Measurements from ENCODE around the gene ME1. TPM values are rescaled to one million over a fixed set of nuclear protein-coding genes. Genes with fewer than 3 reads are reported as not detected.
A peak's percentile ranks its signal among the peaks of the same experiment; 100 is the strongest.
"Not testable (repeated sequence)": the region's sequence is repeated elsewhere in the genome, so short reads cannot be mapped to it uniquely, and the experiment has no call there.

Gene ME1
- total RNA-seq, 8 experiments from 2014 or later, result 1.8 to 21.5 (median 8.6) TPM

DNA sequence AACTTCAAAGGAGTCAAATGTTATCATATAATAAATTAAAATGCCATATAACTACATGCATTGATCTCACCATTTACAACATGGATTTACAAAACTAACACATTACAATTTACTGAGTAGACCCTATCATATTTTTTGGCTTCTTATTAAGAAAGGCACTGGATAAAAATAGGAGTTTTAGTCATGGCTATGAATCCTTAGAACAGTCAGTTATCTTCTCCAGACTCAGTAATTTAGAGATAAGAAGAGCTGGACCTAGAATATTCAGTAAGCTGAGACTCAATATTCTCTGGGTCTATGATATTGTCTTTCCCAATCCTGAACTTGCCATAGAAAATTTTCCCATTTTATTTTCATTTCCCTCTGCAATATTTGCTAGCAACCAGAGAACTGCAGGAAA, 62.3 kb downstream of the ME1 start:
- no peak overlapping the region for H3K4me3 ChIP-seq
- in situ Hi-C loops (cut with MboI; ENCODE audit: low pct_unique_long_range_greater_than_20kb in 2 of 9, low sequenced_read_pairs in 9 of 9, unreplicated experiment in 9 of 9), result no loop called here
- no peak for ATAC-seq (replicated peaks in 6 of 8)

DNA sequence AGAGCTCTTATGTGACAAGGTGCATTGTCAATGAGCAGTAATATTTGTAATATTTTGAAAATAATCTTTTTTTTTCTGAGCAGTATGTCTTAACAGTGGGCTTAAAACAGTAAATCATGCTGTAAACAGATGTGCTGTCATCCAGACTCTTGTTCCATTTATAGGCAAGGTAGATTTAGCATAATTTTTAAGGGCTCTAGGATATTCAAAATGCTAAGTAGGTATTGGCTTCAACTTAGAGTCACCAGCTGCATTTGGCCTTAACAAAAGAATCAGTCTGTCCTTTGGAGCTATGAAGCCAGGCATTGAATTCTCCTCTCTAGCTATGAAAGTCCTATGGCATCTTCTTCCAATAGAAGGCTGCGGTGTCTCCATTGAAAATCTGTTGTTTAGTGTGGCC, 63.7 kb downstream of the ME1 start:
- in situ Hi-C loops (cut with MboI; ENCODE audit: low pct_unique_long_range_greater_than_20kb in 2 of 9, low sequenced_read_pairs in 9 of 9, unreplicated experiment in 9 of 9), result no loop called here
- Histone ChIP-seq H3K27ac (no peak overlapping the region), H3K4me1 (replicated peaks in 1 of 2) (no peaks in the 10 kb centered on the region), H3K4me3 (no peak overlapping the region)
- ATAC-seq (replicated peaks in 6 of 8), result peak in 3 of 8 experiments; percentile 80 to 91 (median 84)
- 44 to 100% (median 100%) methylated on average over 1 of the region's 1 CpG; no CpG with 5 or more reads in 5 of the 10 experiments for WGBS, 10 experiments

More for the DNA sequence above, 62.3 kb downstream of the ME1 start:
- no peak overlapping the region for H3K27ac ChIP-seq
- H3K4me1 ChIP-seq (replicated peaks in 1 of 2), result no peaks in the 10 kb centered on the region

- no peaks in the 10 kb centered on the region for H3K4me1 ChIP-seq (replicated peaks in 1 of 2)
- H3K27ac ChIP-seq, result no peak overlapping the region
- in situ Hi-C loops (cut with MboI; ENCODE audit: low pct_unique_long_range_greater_than_20kb in 2 of 9, low sequenced_read_pairs in 9 of 9, unreplicated experiment in 9 of 9), result no loop called here
- peak in 2 of 8 experiments; percentile 60 to 64 for ATAC-seq (replicated peaks in 6 of 8)
- no peak overlapping the region for H3K4me3 ChIP-seq
- 50 to 100% (median 88%) methylated on average over 1 of the region's 1 CpG; no CpG with 5 or more reads in 4 of the 10 experiments for WGBS, 10 experiments
Observed at GRCh38 chr6:83365931-83366330, 64.9 kb downstream of the ME1 start.

GRCh38 chr6:83362349-83362748, 68.5 kb downstream of the ME1 start:
- H3K4me3 ChIP-seq; H3K27ac ChIP-seq; ATAC-seq (replicated peaks in 6 of 8); in situ Hi-C loops (cut with MboI; ENCODE audit: low pct_unique_long_range_greater_than_20kb in 2 of 9, low sequenced_read_pairs in 9 of 9, unreplicated experiment in 9 of 9); H3K4me1 ChIP-seq (replicated peaks in 1 of 2): not testable (repeated sequence)
- WGBS, 10 experiments, result 82 to 100% (median 100%) methylated on average over 1 to 5 of the region's 6 CpGs; no CpG with 5 or more reads in 5 of the 10 experiments

- 67 to 100% (median 90%) methylated on average over 2 to 3 of the region's 3 CpGs; no CpG with 5 or more reads in 3 of the 10 experiments for WGBS, 10 experiments
- H3K4me3 ChIP-seq, result no peak overlapping the region
- in situ Hi-C loops (cut with MboI; ENCODE audit: low pct_unique_long_range_greater_than_20kb in 2 of 9, low sequenced_read_pairs in 9 of 9, unreplicated experiment in 9 of 9), result no loop called here
- no peak for ATAC-seq (replicated peaks in 6 of 8)
- H3K27ac ChIP-seq, result no peak overlapping the region
- no peaks in the 10 kb centered on the region for H3K4me1 ChIP-seq (replicated peaks in 1 of 2)
Observed at GRCh38 chr6:83359638-83360037, 71.2 kb downstream of the ME1 start.

DNA sequence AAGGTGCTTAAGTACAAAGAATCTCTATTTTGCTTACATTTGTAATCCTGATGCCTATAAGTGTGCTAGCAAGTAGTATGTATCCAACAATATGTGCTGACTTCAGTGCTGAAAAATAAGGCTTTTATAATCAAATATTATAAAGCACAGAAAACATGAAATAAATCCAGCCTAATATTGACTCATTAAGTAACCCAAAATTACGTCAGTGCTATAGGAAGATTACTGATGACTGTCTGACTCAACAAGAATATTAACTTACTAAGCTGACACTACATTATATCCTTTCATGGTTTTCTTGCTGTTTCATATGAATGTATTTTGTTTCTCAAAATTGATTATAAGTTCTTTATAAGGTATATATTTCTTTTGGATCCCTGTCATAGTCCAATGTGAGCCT, 76.1 kb downstream of the ME1 start:
- Histone ChIP-seq H3K4me1 (replicated peaks in 1 of 2) (no peaks in the 10 kb centered on the region), H3K4me3 (no peak overlapping the region), H3K27ac (no peak overlapping the region)
- ATAC-seq (replicated peaks in 6 of 8), result peak in 1 of 8 experiments; percentile 25
- WGBS, 10 experiments, result 86 to 100% (median 100%) methylated on average over 1 of the region's 1 CpG; no CpG with 5 or more reads in 3 of the 10 experiments
- in situ Hi-C loops (cut with MboI; ENCODE audit: low pct_unique_long_range_greater_than_20kb in 2 of 9, low sequenced_read_pairs in 9 of 9, unreplicated experiment in 9 of 9), result no loop called here

- H3K4me1 ChIP-seq (replicated peaks in 1 of 2), result no peaks in the 10 kb centered on the region
- 4 to 100% (median 75%) methylated on average over 1 to 3 of the region's 3 CpGs for WGBS, 10 experiments
- H3K4me3 ChIP-seq, result no peak overlapping the region
- ATAC-seq (replicated peaks in 6 of 8), result peak in 3 of 8 experiments; percentile 47 to 93 (median 58)
- in situ Hi-C loops (cut with MboI; ENCODE audit: low pct_unique_long_range_greater_than_20kb in 2 of 9, low sequenced_read_pairs in 9 of 9, unreplicated experiment in 9 of 9), result no loop called here
- H3K27ac ChIP-seq, result no peak overlapping the region
Observed at GRCh38 chr6:83352424-83353061, 78.3 kb downstream of the ME1 start.

DNA sequence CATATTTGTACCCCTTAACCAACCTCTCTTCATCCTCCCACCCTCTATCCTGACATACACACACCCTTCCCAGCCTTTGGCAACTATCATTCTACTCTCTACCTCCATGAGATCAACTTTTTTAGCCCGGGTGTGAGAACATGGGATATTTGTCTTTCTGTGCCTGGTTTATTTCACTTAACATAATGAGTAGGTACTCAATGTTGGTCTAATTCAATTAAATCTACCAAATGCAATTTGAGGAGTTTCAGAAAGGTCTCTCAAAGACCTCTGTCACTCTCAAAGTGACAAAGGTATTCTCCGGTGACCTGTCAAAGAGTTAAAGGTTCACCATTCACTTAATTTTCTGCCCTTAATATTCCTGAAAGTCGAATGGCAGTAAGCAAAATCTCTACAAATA, 87.7 kb downstream of the ME1 start:
- H3K4me3 ChIP-seq, result no peak overlapping the region
- in situ Hi-C loops (cut with MboI; ENCODE audit: low pct_unique_long_range_greater_than_20kb in 2 of 9, low sequenced_read_pairs in 9 of 9, unreplicated experiment in 9 of 9), result no loop called here
- no peaks in the 10 kb centered on the region for H3K4me1 ChIP-seq (replicated peaks in 1 of 2)
- 77 to 100% (median 87%) methylated on average over 1 to 3 of the region's 3 CpGs for WGBS, 10 experiments
- no peak overlapping the region for H3K27ac ChIP-seq
- ATAC-seq (replicated peaks in 6 of 8), result no peak

DNA sequence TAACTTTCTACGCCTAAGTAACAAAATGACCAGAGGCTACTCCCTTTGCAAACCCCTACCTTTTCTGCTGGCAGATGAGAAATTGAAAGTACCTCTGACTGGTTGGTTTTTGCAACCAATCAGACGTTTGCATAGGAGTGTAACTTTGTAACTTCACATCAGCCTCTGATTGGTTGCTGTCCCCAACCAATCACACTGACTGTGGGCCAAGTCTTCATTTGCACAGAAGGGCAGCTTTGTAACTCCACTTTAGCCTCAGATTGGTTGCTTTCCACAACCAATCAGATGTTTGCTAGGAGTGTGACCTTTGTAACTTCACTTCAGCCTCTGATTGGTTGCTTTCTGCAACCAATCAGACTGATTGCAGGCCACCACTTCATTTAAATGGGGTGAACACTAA, 89.1 kb downstream of the ME1 start:
- Histone ChIP-seq H3K4me1 (replicated peaks in 1 of 2) (no peaks in the 10 kb centered on the region), H3K4me3 (no peak overlapping the region), H3K27ac (no peak overlapping the region)
- WGBS, 10 experiments, result 43 to 100% (median 86%) methylated on average over 1 to 2 of the region's 2 CpGs; no CpG with 5 or more reads in 3 of the 10 experiments
- no peak for ATAC-seq (replicated peaks in 6 of 8)
- in situ Hi-C loops (cut with MboI; ENCODE audit: low pct_unique_long_range_greater_than_20kb in 2 of 9, low sequenced_read_pairs in 9 of 9, unreplicated experiment in 9 of 9), result no loop called here

DNA sequence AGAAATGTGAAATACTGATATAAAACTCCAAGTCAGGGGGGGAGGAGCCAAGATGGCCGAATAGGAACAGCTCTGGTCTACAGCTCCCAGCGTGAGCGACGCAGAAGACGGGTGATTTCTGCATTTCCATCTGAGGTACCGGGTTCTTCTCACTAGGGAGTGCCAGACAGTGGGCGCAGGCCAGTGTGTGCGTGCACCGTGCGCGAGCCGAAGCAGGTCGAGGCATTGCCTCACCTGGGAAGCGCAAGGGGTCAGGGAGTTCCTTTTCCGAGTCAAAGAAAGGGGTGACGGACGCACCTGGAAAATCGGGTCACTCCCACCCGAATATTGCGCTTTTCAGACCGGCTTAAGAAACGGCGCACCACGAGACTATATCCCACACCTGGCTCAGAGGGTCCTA, 96.9 kb downstream of the ME1 start:
- H3K4me3 ChIP-seq; H3K27ac ChIP-seq; ATAC-seq (replicated peaks in 6 of 8); in situ Hi-C loops (cut with MboI; ENCODE audit: low pct_unique_long_range_greater_than_20kb in 2 of 9, low sequenced_read_pairs in 9 of 9, unreplicated experiment in 9 of 9); H3K4me1 ChIP-seq (replicated peaks in 1 of 2): not testable (repeated sequence)
- 87% methylated on average over 6 of the region's 24 CpGs; no CpG with 5 or more reads in 9 of the 10 experiments for WGBS, 10 experiments

DNA sequence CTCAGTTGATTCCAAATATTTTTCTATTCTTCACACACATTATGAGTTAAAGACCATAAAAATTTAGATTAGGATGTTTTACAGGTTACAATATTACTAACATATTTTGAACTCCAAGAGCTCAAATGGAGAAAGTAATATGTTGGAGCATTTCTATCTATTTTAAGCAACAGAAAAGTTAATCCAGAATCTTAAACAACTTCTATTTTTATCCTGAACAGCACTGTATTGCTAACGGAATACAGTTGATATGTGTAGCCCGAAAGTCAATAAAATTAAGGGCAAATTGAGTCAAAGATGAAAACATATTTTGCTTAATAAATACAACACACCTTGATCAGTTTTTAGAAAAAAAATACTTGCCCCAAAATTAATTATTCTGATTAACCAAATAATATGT, 97.4 kb downstream of the ME1 start:
- WGBS, 10 experiments, result 72 to 100% (median 96%) methylated on average over 1 to 2 of the region's 2 CpGs
- in situ Hi-C loops (cut with MboI; ENCODE audit: low pct_unique_long_range_greater_than_20kb in 2 of 9, low sequenced_read_pairs in 9 of 9, unreplicated experiment in 9 of 9), result no loop called here
- no peak overlapping the region for H3K4me3 ChIP-seq
- no peak for ATAC-seq (replicated peaks in 6 of 8)
- H3K4me1 ChIP-seq (replicated peaks in 1 of 2), result no peaks in the 10 kb centered on the region
- no peak overlapping the region for H3K27ac ChIP-seq

DNA sequence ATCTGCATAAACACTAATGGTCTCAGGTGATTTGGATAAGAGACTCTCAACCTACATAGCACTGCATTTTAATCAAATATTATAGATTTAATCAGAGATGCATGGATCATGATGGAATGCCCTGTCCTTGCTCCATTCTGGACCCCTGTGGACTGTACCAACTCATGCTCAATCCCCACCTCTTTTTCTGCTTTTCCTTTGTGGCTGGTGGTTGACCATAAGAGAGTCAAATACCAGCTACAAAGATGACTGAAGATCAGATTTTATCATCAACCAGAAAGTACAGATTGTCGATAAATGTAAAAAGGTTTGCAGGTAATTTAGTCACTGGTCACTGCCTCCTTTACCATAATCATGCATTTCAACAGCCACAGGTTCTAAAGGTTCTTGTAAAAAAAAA, 116.2 kb downstream of the ME1 start:
- no peak for ATAC-seq (replicated peaks in 6 of 8)
- Histone ChIP-seq H3K4me3 (no peak overlapping the region), H3K4me1 (replicated peaks in 1 of 2) (no peaks in the 10 kb centered on the region), H3K27ac (no peak overlapping the region)
- WGBS, 10 experiments, result 89 to 100% (median 100%) methylated on average over 1 of the region's 1 CpG; no CpG with 5 or more reads in 3 of the 10 experiments
- in situ Hi-C loops (cut with MboI; ENCODE audit: low pct_unique_long_range_greater_than_20kb in 2 of 9, low sequenced_read_pairs in 9 of 9, unreplicated experiment in 9 of 9), result no loop called here

DNA sequence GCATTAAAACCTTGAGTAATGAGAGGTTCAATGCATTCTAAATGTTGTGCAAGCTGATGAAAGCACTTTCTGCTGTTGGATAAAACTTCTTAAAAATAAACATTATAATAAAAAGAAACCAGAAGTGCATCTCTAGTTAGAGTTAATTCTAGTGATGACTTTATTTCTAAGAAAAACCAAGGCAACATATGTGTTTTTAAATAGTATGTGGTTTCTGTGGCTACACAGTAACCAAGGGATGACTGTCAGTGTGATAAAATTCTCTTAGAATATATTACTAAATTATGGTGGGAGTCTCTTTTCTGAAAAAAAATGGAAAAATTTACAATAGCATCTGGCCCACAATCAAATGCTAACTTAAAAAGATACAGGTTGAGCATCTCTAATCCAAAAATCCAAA, 117.0 kb downstream of the ME1 start:
- no peak overlapping the region for H3K4me3 ChIP-seq
- no peak for ATAC-seq (replicated peaks in 6 of 8)
- in situ Hi-C loops (cut with MboI; ENCODE audit: low pct_unique_long_range_greater_than_20kb in 2 of 9, low sequenced_read_pairs in 9 of 9, unreplicated experiment in 9 of 9), result no loop called here
- no peak overlapping the region for H3K27ac ChIP-seq
- no peaks in the 10 kb centered on the region for H3K4me1 ChIP-seq (replicated peaks in 1 of 2)

GRCh38 chr6:83311231-83311630, 119.6 kb downstream of the ME1 start:
- ATAC-seq (replicated peaks in 6 of 8), result no peak
- Histone ChIP-seq H3K4me3 (no peak overlapping the region), H3K27ac (no peak overlapping the region), H3K4me1 (replicated peaks in 1 of 2) (no peaks in the 10 kb centered on the region)
- in situ Hi-C loops (cut with MboI; ENCODE audit: low pct_unique_long_range_greater_than_20kb in 2 of 9, low sequenced_read_pairs in 9 of 9, unreplicated experiment in 9 of 9), result no loop called here
- WGBS, 10 experiments, result 80 to 100% (median 100%) methylated on average over 1 of the region's 1 CpG; no CpG with 5 or more reads in 4 of the 10 experiments
